Measurements from ENCODE around the gene GJC1. TPM values are rescaled to one million over a fixed set of nuclear protein-coding genes. Genes with fewer than 3 reads are reported as not detected.

Gene GJC1
- total and polyA plus RNA-seq, 2 experiments from 2014 or later = 14.8 to 37.3 TPM

DNA sequence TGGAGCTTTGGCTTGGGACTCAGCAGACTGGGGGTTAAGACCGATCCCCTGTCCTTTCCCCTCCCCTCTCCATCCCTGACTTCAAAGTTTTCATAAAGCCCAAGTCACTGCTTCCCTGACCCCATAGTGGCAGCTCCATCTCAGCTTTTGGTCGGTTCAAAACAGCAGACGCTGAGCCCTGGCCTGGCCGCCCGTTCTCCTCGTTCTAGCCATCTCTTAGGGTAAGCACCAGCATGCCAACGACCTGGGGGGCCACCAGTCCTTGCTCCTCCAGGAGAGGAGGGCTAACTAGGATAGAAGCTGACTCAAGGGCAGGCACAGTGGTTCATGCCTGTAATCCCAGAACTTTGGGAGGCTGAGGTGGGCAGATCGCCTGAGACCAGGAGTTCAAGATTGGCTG is 16.1 kb upstream of the GJC1 start:
- Histone ChIP-seq H3K9me3 (ENCODE audit: low read depth) (no peaks in the 10 kb centered on the region), H3K27ac (no peak overlapping the region), H3K4me3 (no peak overlapping the region), H3K4me1 (ENCODE audit: low read depth) (peaks cover 27% of the 10 kb centered on the region), H3K27me3 (no peaks in the 10 kb centered on the region), H3K36me3 (peaks cover 5% of the 10 kb centered on the region)
- TF ChIP-seq, protein P1, sequence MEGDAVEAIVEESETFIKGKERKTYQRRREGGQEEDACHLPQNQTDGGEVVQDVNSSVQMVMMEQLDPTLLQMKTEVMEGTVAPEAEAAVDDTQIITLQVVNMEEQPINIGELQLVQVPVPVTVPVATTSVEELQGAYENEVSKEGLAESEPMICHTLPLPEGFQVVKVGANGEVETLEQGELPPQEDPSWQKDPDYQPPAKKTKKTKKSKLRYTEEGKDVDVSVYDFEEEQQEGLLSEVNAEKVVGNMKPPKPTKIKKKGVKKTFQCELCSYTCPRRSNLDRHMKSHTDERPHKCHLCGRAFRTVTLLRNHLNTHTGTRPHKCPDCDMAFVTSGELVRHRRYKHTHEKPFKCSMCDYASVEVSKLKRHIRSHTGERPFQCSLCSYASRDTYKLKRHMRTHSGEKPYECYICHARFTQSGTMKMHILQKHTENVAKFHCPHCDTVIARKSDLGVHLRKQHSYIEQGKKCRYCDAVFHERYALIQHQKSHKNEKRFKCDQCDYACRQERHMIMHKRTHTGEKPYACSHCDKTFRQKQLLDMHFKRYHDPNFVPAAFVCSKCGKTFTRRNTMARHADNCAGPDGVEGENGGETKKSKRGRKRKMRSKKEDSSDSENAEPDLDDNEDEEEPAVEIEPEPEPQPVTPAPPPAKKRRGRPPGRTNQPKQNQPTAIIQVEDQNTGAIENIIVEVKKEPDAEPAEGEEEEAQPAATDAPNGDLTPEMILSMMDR (IDR thresholded peaks at IDR 0.05; ENCODE audit: low read depth, low read length) = no peak
- no peak for DNase-seq (ENCODE audit: low read depth in 1 of 2, low spot score in 1 of 2)

DNA sequence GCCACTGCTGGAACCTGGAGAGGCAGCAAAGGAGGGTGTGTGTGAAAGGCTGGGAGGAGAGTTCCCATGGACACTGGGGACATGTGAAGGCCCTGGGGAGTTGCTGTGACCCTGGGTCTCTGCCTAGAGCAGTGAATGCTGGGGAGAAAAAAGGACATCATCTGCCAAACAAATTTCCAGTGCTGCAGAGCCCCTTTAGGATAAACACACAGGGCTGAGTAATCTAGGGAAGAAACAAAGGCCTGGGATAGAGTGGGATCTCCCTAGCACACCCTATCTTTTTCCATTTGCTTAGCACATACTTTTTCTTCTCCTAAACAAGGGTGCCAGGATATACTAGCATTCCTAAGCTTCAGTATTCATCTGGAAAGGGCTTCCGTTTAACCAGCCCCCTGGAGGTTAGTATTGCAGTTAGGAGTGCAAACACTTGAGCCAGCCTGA is 14.3 kb upstream of the GJC1 start:
- Histone ChIP-seq H3K36me3 (no peaks in the 10 kb centered on the region), H3K4me1 (ENCODE audit: low read depth) (peaks cover 27% of the 10 kb centered on the region), H3K27me3 (no peaks in the 10 kb centered on the region), H3K9me3 (ENCODE audit: low read depth) (no peaks in the 10 kb centered on the region), H3K27ac (peak overlapping the region; percentile 87), H3K4me3 (no peak overlapping the region)
- TF ChIP-seq, protein P1 (IDR thresholded peaks at IDR 0.05; ENCODE audit: low read depth, low read length) = peak; percentile 17
- peak in 1 of 2 donors; percentile 41 for DNase-seq (ENCODE audit: low read depth in 1 of 2, low spot score in 1 of 2)

DNA sequence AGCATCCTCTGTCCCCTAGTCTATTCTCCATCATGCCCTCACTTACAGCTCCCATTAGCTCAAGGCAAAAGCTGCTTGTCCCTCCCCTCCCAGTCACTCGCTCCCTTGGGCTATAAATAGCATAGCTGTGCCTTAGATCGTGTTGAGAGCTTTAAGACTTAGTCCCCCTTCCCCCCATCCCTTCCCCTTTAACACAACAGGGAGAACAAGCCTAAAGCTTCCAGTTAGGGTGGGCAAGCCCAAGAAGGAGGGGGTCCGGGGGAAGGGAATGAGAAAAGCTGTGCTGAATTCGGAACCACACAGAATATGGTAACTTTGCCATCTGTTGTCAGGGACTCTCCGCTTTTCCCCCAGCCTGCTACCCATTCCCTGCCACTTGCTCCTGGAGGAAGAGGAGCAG is 12.7 kb upstream of the GJC1 start:
- H3K4me1 ChIP-seq (ENCODE audit: low read depth) = peaks cover 27% of the 10 kb centered on the region

DNA sequence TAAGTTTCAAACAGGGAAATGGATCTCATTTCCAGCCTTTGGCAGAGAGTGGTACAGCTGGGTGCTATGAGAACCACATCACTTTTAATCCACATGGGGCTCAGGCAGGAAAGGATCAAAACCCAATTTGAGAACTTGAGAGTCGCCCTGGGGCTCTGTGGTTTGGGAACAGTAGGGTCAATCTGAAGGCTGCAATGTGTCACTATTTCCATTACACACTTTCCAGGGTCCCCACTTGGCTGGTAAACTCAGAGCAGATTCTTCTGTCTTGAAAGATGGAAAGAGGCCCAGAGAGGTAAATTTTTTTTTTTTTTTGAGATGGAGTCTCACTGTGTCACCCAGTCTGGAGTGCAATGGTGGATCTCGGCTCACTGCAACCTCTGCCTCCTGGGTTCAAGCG is 10.8 kb upstream of the GJC1 start:
- Histone ChIP-seq H3K27me3 (no peaks in the 10 kb centered on the region), H3K4me3 (no peak overlapping the region), H3K9me3 (ENCODE audit: low read depth) (no peaks in the 10 kb centered on the region), H3K36me3 (no peaks in the 10 kb centered on the region), H3K4me1 (ENCODE audit: low read depth) (peaks cover 27% of the 10 kb centered on the region), H3K27ac (peak overlapping the region; percentile 27)
- DNase-seq (ENCODE audit: low read depth in 1 of 2, low spot score in 1 of 2) = no peak
- TF ChIP-seq, protein P1 (IDR thresholded peaks at IDR 0.05; ENCODE audit: low read depth, low read length) = no peak

More for the DNA sequence above, 12.7 kb upstream of the GJC1 start:
- H3K27ac ChIP-seq = peak overlapping the region; percentile 87
- peak in 1 of 2 donors; percentile 87 for DNase-seq (ENCODE audit: low read depth in 1 of 2, low spot score in 1 of 2)
- H3K4me3 ChIP-seq = no peak overlapping the region
- no peaks in the 10 kb centered on the region for H3K27me3 ChIP-seq
- TF ChIP-seq, protein P1 (IDR thresholded peaks at IDR 0.05; ENCODE audit: low read depth, low read length) = no peak
- H3K36me3 ChIP-seq = no peaks in the 10 kb centered on the region
- no peaks in the 10 kb centered on the region for H3K9me3 ChIP-seq (ENCODE audit: low read depth)

DNA sequence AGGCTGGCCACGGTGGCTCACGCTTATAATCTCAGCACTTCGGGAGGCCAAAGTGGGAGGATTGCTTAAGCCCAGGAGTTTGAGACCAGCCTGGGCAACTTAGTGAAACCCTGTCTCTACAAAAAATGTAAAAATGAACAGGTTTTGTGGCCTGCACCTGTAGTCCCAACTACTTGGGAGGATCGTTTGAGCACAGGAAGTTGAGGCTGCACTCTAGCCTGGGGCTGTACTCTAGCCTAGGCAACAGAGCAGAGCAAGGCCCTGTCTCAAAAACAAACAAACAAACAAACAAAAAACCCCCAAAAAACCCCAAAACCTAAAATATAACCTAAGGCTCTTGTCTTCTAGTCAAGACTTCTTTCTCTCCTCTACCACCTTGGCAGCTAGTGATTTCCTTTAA is 10.2 kb upstream of the GJC1 start:
- Histone ChIP-seq H3K27ac (peak overlapping the region; percentile 27), H3K27me3 (no peaks in the 10 kb centered on the region), H3K9me3 (ENCODE audit: low read depth) (no peaks in the 10 kb centered on the region), H3K4me1 (ENCODE audit: low read depth) (peaks cover 27% of the 10 kb centered on the region), H3K36me3 (no peaks in the 10 kb centered on the region), H3K4me3 (no peak overlapping the region)
- TF ChIP-seq, protein P1 (IDR thresholded peaks at IDR 0.05; ENCODE audit: low read depth, low read length) = no peak
- DNase-seq (ENCODE audit: low read depth in 1 of 2, low spot score in 1 of 2) = no peak

DNA sequence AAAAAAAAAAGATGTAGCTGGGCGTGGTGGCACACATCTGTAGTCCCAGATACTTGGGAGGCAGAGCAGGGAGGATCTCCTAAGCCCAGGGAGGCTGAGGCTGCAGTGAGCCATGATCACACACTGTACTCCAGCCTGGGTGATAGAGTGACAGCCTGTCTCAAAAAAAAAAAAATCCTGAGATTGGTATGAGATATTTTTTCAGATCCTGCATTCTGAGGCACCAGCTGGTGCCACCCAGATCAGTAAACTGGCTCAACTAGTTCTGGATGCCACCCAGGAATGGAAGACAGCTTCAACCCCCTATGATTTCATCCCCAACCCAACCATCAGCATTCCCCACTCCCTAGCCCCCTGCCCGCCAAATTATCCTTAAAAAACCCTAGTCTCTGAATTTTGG is 7.1 kb upstream of the GJC1 start:
- no peak for DNase-seq (ENCODE audit: low read depth in 1 of 2, low spot score in 1 of 2)
- H3K36me3 ChIP-seq = no peaks in the 10 kb centered on the region
- no peak overlapping the region for H3K4me3 ChIP-seq
- H3K4me1 ChIP-seq (ENCODE audit: low read depth) = peaks cover 3% of the 10 kb centered on the region
- TF ChIP-seq, protein P1 (IDR thresholded peaks at IDR 0.05; ENCODE audit: low read depth, low read length) = no peak
- no peak overlapping the region for H3K27ac ChIP-seq
- no peaks in the 10 kb centered on the region for H3K9me3 ChIP-seq (ENCODE audit: low read depth)
- H3K27me3 ChIP-seq = no peaks in the 10 kb centered on the region
